NCI-H2171 treated with DMSO at 0.1 percent for 48 hours (cell line): ENCODE data around the gene TMSB4X.
"Not testable (repeated sequence)": the region's sequence is repeated elsewhere in the genome, so short reads cannot be mapped to it uniquely, and the experiment has no call there.

Experiments used
- DNase-seq: peaks from one replicate; lab custom pipeline; 2025; lab: John Stamatoyannopoulos, UW

The TMSB4X gene

DNA sequence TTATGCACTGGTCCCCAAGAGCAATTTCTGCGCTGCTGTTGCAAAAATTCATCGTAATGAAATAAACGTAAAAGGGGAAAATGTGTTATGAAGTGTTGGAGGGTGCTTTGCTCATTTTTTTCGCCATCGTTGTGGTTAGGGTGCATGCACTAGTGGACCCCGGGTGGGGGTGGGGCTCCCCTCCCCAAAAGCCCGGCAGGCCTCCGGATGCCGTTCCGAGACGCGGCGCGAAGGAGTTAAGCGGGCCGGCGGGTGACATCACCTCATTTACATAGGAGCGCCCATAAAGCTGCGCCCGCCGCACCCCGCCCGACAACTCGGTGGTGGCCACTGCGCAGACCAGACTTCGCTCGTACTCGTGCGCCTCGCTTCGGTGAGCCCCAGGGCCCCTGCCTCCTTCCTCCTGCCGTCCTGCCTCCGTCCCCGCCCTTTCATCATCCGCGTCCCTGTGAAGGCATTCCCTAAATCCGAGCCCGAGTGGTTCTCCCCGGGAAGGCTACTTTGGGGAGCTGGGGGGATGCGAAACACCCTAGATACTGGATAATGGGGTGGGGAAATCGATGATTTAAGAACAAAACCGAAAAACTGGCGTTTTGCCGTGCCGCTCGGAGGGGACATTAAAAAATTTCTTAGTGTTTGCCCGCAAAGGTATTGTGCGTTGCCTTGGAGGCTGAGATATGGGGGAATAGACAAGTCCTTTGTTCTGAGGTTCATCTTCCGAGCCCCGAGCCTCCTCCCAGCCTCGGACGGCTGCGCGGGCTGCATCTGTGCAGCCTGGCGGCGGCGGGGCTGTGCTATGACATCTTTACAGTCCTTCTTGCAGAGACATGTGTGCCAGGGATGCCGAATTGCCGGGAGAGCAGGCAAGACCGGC, at the start of gene TMSB4X:
TSS of gene TMSB4X (plus strand) at position 315 of the 874 bp plus-strand sequence.
- peak; percentile 65 for DNase-seq

GRCh38 chrX:12929701-12930100, 45.2 kb upstream of the TMSB4X start:
- DNase-seq = no peak

GRCh38 chrX:12930150-12930549, 44.8 kb upstream of the TMSB4X start:
- no peak for DNase-seq

DNA sequence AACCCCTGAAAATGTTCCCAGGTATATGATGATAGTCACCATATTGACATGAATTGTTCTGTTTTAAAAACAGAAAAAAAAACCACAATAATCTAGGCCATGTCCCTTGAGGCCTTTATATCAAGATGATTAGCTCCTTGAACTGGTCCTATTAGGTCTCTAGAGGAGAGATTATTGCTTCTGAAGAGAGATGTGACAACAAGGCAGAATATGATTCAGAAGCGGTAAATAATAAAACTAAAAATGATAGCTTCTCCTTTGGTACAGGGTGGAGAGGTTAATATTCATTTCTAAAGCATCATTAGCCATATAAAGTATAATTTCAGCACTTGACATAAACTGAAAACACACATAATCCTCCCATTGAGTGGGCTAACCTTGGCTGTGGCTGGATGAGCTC, 42.7 kb upstream of the TMSB4X start:
- DNase-seq = no peak

- DNase-seq = no peak
Observed at GRCh38 chrX:12934850-12935249, 40.1 kb upstream of the TMSB4X start.

GRCh38 chrX:12936947-12937346, 38.0 kb upstream of the TMSB4X start:
- no peak for DNase-seq

GRCh38 chrX:12940471-12940870, 34.4 kb upstream of the TMSB4X start:
- DNase-seq = not testable (repeated sequence)

- DNase-seq = not testable (repeated sequence)
Observed at GRCh38 chrX:12943592-12943991, 31.3 kb upstream of the TMSB4X start.

GRCh38 chrX:12944452-12944851, 30.5 kb upstream of the TMSB4X start:
- not testable (repeated sequence) for DNase-seq

DNA sequence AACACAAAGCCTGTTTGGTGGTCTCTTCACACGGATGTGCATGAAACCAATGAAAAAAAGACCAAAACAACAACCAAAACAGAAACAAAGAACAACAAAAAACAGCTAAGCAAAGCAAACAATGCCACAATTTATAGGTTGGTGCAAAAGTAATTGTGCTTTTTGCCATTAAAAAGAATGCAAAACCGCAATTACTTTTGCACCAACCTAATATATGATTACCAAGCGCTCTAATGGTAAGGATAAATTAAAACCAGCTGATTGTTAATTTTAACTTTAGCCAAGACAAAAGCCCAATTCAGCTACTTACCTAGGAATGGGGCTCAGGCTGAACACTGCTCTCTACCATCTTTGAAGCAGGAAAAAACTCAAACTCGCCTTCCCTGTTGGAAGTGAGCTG, 29.4 kb upstream of the TMSB4X start:
- DNase-seq = no peak

DNA sequence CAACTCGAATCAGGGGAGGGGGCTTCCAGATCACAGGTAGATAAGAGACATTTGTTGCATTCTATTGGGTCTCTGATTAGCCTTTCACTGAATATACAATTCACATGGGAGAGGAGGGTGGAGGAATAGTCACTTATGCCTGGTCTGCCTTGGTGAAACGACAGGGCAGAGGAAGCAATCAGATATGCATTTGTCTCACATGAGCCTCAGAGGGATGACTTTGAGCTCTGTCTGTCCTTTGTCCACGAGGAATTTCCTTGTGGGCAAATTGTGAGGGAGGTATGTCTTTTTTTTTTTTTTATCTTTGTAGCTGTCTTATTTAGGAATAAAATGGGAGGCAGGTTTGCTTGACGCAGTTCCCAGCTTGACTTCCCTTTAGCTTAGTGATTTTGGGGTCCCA, 28.5 kb upstream of the TMSB4X start:
- DNase-seq = no peak

DNA sequence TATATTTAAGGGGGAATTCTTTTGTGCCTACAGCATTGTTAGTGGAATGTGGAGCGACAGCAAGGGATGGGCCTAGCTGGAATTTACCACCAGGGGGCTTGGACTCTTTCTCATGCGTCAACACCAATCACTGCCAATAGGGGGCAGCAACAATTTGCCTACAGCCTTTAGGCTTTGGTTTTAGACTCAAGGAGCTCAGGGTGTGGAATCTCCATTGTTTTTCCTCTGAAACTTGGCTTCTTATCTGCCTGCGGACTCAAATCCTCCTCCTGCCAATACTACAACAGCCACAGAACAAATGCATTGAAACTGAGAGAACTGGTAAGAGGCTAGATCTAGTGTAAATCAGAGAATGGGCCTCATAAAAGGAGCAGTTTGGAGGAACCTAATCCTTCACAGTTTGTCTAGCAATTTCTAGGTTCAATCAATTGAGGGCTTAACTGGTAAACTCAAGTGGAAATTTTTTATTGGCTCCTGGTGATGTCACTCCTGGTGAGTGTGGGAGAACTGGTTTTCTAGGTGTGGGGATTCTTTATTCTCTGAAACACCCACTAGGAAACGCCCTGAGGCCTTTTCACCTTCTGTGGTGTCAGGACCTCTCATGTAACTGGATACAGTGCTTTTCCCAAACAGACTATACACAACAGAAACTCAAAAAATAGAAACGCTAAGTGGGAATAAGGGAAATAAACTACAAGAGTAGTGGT, 27.9 kb upstream of the TMSB4X start:
- DNase-seq = peak; percentile 70

GRCh38 chrX:12947545-12948235, 27.2 kb upstream of the TMSB4X start:
- DNase-seq = no peak

- DNase-seq = no peak
Observed at GRCh38 chrX:12948495-12948894, 26.4 kb upstream of the TMSB4X start.

DNA sequence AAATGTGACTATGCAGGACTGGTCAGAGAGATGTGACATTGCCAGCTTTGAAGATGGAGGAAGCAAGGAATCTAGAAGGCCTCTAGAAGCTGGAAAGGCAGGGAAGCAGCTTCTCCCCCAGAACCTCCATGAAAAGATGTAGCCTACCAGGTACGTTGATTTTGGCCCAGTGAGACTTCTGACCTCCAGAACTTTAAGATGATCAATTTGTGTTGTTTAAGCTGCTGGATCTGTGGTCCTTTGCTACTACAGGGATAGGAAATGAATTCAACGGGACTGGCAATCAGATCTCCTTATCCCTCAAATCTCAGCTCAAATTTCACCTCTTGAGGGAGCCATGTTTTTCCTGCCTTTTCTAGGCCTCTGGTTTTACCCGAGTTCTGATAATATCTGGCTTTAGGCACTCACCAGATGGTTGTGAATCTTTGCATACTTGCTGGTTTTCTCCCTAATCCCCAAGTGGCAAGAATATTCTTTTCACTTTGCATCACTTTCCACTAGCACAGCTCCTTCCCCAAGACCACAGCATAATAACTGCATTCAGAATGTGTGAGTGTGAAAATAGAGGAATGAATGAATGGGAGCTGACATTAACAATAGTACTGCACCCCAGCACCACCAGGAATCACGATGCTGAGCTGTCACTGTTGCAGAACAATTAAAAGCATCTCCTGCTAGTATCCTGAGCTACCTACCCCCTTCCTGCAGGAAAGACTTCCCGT, 25.5 kb upstream of the TMSB4X start:
- DNase-seq = peak; percentile 40

GRCh38 chrX:12949927-12950656, 24.8 kb upstream of the TMSB4X start:
- no peak for DNase-seq

DNA sequence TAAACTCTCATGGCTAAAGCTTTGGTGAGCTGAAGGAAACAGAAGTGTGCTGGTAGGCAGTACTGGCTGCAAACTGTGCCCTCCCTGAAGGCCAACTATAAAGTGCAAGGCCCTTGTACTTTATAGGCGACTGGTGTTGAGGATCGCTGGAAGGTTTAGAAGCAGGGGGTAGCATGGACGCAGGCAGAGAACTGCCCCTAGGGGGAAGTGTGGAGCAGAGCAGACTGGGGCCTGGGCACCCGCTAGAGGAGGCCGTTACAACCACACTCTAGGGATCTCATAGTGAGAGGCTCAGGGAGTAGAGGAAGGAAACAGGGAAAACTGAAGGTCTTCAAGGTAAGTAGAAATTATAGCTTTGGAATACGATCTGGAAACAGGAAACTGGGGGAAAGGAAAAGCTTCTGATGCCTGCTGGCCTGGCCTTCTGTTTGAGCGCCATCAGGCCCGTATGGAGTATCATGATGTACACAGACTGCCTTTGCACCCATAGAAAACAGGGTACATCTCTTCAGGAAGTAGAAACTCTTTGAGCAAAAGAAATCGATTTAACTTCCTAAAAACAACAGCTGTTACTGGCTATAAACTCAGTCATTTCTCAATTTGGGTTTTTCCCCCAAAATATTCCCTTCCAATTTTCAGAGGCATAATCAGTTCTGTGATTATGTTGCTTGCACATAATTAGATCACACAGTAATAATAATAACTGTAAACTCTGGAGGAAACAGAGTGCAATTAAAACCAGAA, 23.9 kb upstream of the TMSB4X start:
- DNase-seq = peak; percentile 3

- no peak for DNase-seq
Observed at GRCh38 chrX:12951595-12951975, 23.3 kb upstream of the TMSB4X start.

DNA sequence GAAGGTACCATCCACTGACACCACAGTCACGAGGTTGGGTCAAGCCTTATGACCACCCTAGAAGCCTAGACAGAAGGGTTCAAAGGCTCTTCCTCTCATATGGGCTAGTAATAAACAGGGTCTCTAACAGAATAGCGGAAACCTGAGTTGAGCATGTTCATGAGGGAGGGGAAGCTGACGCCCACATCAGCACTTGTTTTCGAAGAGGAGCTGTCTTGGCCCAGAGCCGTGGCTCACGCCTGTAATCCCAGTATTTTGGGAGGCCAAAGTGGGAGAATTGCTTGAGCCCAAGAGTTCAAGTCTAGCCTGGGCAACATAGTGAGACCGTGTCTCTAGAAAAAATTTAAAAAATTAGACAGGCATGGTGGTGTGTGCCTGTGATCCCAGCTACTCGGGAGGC, 21.5 kb upstream of the TMSB4X start:
- no peak for DNase-seq

GRCh38 chrX:12954376-12954775, 20.5 kb upstream of the TMSB4X start:
- no peak for DNase-seq

DNA sequence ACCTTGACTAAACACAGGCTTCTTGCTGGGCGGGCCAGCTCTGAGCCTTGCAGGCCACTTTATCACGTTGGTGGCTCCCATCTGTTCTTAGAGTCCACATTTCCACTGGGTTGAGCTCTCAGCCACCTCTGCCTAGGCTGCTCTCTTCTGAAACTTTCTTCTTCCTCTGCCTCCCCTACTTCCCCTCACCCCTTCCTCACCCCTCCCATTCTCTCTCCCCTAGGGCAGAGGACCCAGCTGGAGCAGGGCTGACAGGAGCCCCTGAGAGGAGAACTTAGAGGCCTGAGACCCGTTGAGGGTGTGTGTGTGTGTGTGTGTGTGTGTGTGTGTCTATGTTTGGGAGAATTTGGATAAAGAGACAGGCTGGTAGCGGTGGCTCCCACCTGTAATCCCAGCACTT, 19.9 kb upstream of the TMSB4X start:
- DNase-seq = no peak
